ENCODE measurements around the gene MEFV. TPM values are rescaled to one million over a fixed set of nuclear protein-coding genes. Genes with fewer than 3 reads are reported as not detected.
"Not testable (repeated sequence)": the region's sequence is repeated elsewhere in the genome, so short reads cannot be mapped to it uniquely, and the experiment has no call there.

The MEFV gene
- total RNA-seq, 1 experiment from 2014 or later = 0.13 TPM

DNA sequence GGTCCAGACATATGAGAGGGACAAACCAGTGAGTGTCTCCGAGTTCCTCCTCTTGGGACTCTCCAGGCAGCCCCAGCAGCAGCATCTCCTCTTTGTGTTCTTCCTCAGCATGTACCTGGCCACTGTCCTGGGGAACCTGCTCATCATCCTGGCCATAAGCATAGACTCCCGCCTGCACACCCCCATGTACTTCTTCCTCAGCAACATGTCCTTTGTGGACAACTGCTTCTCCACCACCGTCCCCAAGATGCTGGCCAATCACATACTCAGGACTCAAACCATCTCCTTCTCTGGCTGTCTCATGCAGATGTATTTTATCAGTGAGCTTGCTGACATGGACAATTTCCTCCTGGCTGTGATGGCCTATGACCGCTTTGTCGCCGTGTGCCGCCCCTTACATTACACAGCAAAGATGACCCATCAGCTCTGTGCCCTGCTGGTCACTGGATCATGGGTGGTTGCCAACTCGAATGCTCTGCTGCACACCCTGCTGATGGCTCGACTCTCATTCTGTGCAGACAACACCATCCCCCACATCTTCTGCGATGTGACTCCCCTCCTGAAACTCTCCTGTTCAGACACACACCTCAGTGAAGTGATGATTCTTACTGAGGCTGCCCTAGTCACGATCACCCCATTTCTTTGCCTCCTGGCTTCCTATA lies 40.7 kb downstream of the MEFV start:
- no peak for DNase-seq (ENCODE audit: low spot score)

- no peak for DNase-seq (ENCODE audit: low spot score)
These were observed 41.4 kb downstream of the MEFV start for GRCh38 chr16:3214904-3215600.

DNA sequence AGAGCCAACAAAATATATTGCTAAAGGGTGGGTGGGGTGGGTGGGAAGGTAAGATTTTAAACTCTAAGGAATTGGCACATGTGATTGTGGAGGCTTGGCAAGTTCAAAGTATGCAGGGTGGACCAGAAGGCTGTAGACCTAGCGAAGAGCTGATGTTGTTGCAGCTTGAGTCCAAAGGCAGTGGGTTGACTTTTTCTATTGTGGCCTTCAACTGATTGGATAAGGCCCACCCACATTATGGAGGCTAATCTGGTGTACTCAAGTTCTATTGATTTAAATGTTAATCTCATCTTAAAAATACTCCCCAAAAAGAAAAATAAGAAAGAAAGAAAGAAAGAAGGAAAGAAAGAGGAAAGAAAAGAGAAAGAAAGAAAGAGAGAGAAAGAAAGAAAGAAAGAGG lies 43.9 kb downstream of the MEFV start:
- no peak for DNase-seq (ENCODE audit: low spot score)

DNA sequence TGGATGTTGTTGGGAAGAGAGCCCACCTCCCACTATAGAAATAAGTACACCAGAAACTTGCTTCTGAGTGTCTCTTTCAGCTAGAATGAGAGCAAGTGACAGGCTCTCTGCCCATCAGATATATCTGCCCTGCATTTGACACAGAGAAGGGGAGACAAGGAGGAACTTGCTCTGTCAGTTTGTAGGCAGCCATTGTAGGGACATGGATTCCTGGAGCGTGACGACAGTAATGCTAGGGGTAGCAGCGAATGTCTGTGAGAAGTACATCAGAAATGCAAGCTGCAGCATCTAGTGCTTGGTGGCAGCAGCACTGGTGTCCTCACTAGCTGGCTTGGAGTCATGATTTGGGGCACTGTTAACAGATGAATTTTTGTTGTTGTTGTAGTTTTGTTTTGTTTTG lies 44.4 kb downstream of the MEFV start:
- no peak for DNase-seq (ENCODE audit: low spot score)

DNA sequence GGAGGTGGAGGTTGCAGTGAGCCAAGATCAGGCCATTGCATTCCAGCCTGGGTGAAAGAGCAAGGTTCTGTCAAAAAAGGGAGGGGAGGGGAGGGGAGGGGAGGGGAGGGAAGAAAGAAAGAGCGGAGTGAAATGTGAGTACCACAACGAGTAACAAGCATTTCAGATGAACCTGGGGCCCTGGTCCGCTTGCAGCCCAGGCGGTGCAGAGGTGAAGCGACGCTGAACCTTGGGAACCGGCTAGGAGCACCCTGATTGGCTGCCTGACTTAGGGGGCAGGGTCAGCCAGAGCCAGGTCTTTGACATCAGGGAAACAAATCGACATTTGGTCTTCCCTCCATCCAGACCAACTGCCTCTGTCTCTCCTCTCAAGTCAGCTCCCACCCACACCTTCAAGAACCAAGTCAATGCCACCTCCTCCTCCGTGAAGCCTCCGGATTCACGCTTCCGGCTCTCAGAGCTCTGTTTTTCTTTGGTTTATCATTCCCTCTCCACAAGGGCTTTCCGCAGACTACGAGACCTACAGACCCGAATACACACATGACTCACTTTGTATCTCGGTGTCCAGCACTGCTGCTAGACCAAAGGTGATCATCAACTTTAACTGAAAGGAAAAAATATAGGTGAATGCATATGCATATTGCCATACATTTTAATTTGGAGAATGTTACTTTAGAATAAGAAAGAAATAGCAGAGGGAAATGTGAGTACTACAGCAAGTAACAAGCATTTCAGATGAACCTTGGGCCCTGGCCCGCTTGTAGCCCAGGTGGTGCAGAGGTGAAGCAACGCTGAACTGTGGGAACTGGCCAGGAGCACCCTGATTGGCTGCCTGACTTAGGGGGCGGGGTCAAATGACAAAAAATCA lies 49.1 kb downstream of the MEFV start:
- no peak for DNase-seq (ENCODE audit: low spot score)

DNA sequence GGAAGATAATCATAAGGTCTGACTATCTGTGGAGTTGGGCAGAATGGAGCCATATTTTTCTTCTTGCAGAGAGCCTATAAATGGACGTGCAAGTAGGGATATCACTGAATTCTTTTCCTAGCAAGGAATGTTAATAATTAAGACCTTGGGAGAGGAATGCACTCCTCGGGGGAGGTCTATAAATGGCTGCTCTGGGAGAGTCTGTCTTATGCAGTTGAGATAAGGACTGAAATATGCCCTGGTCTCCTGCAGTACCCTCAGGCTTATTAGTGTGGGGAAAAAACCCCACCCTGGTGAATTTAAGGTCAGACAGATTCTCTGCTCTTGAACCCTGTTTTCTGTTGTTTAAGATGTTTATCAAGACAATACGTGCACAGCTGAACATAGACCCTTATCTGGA lies 50.5 kb downstream of the MEFV start:
- not testable (repeated sequence) for DNase-seq (ENCODE audit: low spot score)

DNA sequence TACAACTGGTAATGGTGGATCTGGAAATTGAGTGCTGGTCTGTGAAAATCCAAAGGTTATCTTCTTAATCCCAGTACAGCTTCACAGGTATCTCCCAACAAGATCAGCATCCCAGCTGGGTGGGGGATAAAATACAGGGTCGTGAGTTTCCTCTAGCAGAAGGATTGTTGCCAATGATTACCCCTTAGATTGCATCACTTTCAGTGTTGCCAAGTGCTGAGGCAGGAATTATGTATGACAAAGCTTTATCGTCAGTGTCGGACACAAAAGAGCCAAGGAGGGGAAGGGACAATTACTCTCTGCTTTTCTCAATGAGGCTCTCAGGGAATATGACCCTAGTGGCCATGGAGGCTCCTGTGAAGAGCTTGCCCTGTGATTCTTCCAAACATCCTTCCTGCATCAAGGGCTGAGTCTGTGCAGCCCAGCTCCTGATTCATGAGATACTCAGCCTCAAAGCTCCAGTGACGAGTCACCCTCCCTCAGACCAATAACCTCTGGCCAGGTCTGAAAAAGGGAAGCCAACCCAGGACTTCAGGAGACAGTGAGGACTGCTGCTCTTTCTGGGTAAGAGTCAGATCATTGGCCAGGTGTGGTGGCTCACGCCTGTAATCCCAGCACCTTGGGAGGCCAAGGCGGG lies 53.4 kb downstream of the MEFV start:
- no peak for DNase-seq (ENCODE audit: low spot score)

DNA sequence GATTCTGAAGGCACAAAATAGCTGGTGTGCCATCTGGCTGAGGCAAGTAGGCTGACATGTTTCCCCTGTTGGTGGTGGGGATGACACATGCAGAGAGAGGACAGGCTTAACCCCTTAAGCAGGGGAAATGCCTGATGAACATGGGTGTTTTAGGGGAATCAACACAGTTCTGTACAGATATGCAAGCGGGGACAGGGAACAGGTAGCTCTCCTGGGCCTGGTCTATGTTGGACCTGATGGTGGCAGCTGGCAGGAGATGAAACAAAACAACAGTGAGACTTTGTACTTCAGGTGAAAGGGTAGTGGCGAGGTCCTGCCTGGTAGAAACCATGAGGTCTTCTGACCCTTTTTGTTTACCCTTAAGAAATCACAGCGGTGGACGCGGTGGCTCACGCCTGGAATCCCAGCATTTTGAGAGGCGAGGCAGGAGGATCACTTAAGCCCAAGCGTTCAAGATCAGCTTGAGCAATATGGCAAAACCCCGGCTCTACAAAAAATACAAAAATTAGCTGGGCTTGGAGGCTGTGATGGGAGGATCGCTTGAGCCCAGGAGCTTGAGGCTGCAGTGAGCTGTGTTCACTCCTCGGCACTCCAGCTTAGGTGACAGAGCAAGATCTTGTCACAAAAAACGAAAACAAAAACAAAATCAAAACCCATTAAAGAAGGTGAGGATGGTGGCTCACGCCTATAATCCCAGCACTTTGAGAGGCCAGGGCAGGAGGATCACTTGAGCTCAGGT lies 57.9 kb downstream of the MEFV start:
- DNase-seq (ENCODE audit: low spot score) = peak; percentile 15

DNA sequence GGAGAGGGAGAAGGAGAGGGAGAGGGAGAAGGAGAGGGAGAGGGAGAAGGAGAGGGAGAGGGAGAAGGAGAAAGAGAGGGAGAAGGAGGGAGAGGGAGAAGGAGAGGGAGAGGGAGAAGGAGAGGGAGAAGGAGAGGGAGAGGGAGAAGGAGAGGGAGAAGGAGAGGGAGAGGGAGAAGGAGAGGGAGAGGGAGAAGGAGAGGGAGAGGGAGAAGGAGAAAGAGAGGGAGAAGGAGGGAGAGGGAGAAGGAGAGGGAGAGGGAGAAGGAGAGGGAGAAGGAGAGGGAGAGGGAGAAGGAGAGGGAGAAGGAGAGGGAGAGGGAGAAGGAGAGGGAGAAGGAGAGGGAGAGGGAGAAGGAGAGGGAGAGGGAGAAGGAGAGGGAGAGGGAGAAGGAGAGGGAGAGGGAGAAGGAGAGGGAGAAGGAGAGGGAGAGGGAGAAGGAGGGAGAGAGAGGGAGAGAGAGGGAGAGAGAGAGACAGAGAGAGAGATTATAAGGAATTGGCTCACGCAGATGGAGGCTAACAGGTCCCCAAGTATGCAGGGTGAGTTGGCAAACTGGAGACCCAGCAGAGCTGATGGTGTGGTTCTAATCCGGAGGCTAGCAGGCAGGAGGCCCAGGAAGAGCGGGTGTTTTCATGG lies 58.6 kb downstream of the MEFV start:
- not testable (repeated sequence) for DNase-seq (ENCODE audit: low spot score)

- DNase-seq (ENCODE audit: low spot score) = no peak
These were observed 60.5 kb downstream of the MEFV start for GRCh38 chr16:3195975-3196374.

DNA sequence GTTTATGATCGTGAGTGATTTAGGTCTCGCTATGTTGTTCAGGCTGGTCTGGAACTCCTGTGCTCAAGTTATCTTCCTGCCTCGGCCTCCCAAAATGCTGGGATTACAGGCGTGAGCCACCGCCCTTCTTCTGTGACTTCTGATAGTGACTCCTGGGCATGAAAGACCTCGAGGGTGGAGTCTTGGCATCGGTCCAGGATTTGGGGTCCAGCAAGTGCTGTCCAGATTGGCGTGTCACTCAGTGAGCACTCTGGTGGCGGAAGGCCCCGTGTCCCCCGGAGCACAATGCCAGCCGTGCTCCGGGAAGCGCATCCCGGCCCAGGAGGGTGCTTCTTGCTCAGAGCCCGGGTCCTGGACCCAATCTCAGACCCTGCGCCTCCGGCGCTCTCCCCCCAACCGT lies 61.6 kb downstream of the MEFV start:
- DNase-seq (ENCODE audit: low spot score) = no peak

DNA sequence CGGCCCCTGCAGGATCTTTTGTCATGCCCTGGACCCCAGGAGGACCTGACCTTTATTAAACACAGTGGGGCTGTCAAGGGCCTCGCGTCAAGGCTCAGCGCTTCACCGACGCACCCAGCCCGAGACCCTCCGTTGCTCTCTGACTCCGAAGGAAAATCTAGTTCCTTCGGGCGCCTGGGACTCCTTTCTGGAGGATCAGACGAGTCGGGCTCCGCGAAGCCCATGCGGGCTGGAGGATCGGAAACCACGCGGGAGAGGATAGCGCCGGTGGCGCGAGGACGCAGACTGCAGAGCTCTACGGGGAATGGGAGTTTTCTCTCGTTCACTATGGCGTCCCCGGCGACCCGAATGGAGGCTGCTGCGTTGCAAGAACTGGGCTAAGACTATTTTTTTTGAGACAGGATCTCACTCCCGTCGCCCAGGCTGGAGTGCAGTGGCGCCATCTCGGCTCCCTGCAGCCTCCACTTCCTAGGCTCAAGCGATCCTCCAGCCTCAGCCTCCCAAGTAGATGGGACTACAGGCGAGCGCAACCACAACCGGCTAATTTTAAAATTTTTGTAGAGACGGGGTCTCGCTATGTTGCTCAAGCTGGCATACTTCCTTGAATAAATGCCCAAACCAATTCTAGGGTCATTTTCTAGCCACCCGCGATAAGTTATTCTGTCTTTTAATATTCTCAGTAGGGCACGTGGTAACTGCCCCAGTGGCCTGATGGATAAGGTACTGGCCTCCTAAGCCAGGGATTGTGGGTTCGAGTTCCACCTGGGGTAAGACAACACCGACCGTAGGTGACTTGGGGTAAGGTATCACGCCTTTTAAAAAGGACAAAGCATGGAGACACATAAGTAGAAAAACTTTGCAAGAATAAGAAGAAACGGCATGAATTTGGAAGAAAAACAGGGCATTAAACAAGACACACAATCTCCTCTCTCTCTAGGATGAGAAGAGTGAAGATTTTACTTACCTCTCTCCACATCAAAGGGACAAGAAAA lies 62.9 kb downstream of the MEFV start:
- DNase-seq (ENCODE audit: low spot score) = no peak

DNA sequence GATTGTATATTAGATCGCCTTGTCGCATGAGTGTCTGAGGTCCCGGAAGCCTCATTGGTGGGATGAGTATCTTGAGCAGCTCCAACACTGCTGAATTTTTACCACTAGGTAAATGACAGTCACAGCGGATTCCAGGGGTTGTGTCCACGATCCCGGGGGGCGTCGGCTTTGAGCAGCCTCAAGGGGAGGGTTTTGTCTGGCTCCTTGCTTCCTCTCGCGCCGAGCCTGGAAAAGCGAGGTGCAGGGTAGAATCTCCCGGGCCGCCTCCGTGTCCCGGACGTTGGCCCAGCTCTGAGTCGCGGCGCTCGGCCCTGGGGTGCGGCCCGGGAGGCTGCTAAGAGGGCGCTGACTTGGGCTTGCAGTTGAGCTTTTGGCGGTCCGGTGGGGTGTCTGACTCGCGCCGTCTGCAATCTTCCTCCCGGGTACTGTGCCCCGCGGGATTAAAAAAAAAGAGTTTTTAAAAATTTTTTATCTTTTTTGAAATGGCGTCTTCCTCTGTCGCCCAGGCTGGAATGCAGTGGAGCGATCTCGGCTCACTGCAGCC lies 63.9 kb downstream of the MEFV start:
- no peak for DNase-seq (ENCODE audit: low spot score)

Other genes starting within 250 kb of the MEFV start
- gene CLDN9, start 243.7 kb downstream of the MEFV start, total RNA-seq (2014; rRNA removed; shearing (Covaris generic)) = 2.6 and 4.7 TPM in 2 replicates
- not detected in 2 replicates for gene CLDN6, start 238.4 kb downstream of the MEFV start, total RNA-seq (2014; rRNA removed; shearing (Covaris generic))
- gene TNFRSF12A, start 236.3 kb downstream of the MEFV start, total RNA-seq (2014; rRNA removed; shearing (Covaris generic)) = 709 and 783 TPM in 2 replicates
- 32.0 and 39.4 TPM in 2 replicates for gene HCFC1R1, start 232.7 kb downstream of the MEFV start, total RNA-seq (2014; rRNA removed; shearing (Covaris generic))
- gene THOC6, start 232.6 kb downstream of the MEFV start, total RNA-seq (2014; rRNA removed; shearing (Covaris generic)) = 54.9 and 58.5 TPM in 2 replicates
- 40.5 and 50.1 TPM in 2 replicates for gene BICDL2, start 219.7 kb downstream of the MEFV start, total RNA-seq (2014; rRNA removed; shearing (Covaris generic))
- gene MMP25, start 210.1 kb downstream of the MEFV start, total RNA-seq (2014; rRNA removed; shearing (Covaris generic)) = 0.05 TPM in 1 of 2 replicates, not detected in the other
- 5.0 and 8.5 TPM in 2 replicates for gene IL32, start 191.0 kb downstream of the MEFV start, total RNA-seq (2014; rRNA removed; shearing (Covaris generic))
- gene ZSCAN10, start 157.3 kb downstream of the MEFV start, total RNA-seq (2014; rRNA removed; shearing (Covaris generic)) = not detected in 2 replicates
- 26.7 and 33.3 TPM in 2 replicates for gene ZNF205, start 144.0 kb downstream of the MEFV start, total RNA-seq (2014; rRNA removed; shearing (Covaris generic))
- gene ZNF213, start 121.6 kb downstream of the MEFV start, total RNA-seq (2014; rRNA removed; shearing (Covaris generic)) = 5.8 and 7.2 TPM in 2 replicates
- gene OR1F1, start 68.4 kb downstream of the MEFV start, total RNA-seq (2014; rRNA removed; shearing (Covaris generic)) = not detected in 2 replicates
- gene ZNF200, start 21.5 kb downstream of the MEFV start, total RNA-seq (2014; rRNA removed; shearing (Covaris generic)) = 5.6 and 8.6 TPM in 2 replicates
- gene ZNF263, start 26.9 kb upstream of the MEFV start, total RNA-seq (2014; rRNA removed; shearing (Covaris generic)) = 102 and 106 TPM in 2 replicates
- gene TIGD7, start 48.8 kb upstream of the MEFV start, total RNA-seq (2014; rRNA removed; shearing (Covaris generic)) = not detected in 2 replicates
- 0.41 and 0.91 TPM in 2 replicates for gene ZNF75A, start 48.9 kb upstream of the MEFV start, total RNA-seq (2014; rRNA removed; shearing (Covaris generic))
- gene OR2C1, start 99.3 kb upstream of the MEFV start, total RNA-seq (2014; rRNA removed; shearing (Covaris generic)) = not detected in 2 replicates
- gene ZSCAN32, start 144.4 kb upstream of the MEFV start, total RNA-seq (2014; rRNA removed; shearing (Covaris generic)) = 9.0 and 9.8 TPM in 2 replicates
- 6.6 and 13.9 TPM in 2 replicates for gene ZNF174, start 144.6 kb upstream of the MEFV start, total RNA-seq (2014; rRNA removed; shearing (Covaris generic))
- gene ZNF597, start 186.9 kb upstream of the MEFV start, total RNA-seq (2014; rRNA removed; shearing (Covaris generic)) = 0.76 and 1.2 TPM in 2 replicates
- 19.4 and 20.3 TPM in 2 replicates for gene NAA60, start 187.0 kb upstream of the MEFV start, total RNA-seq (2014; rRNA removed; shearing (Covaris generic))
- gene C16orf90, start 238.9 kb upstream of the MEFV start, total RNA-seq (2014; rRNA removed; shearing (Covaris generic)) = not detected in 2 replicates
- gene CLUAP1, start 244.4 kb upstream of the MEFV start, total RNA-seq (2014; rRNA removed; shearing (Covaris generic)) = 1.1 and 2.1 TPM in 2 replicates